Measurements from ENCODE around the gene MITD1. TPM values are rescaled to one million over a fixed set of nuclear protein-coding genes. Genes with fewer than 3 reads are reported as not detected.

Gene MITD1
- total and polyA plus RNA-seq, 2 of the 13 experiments (the other 11 are each of a cell fraction or from before 2014, with no cell fraction given): 17.8 to 43.7 TPM

DNA sequence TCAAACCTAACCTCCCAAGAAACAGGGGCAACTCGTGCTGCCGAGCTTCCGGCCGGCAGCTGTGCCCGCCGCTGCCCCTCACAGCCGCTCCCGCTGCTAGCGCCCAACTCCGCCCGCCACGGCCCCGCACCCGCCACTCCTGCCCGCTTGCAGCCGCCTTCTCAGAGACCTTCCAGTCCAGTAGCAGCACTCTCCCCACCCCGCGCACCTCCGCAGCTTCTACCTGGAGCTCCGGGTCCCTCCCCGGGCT, 40.1 kb downstream of the MITD1 start (continued):
- TF ChIP-seq CC2D1A (CRISPR knock-in tag; IDR thresholded peaks at IDR 0.05): no peak
- TF ChIP-seq ZNF749 (CRISPR knock-in tag; IDR thresholded peaks at IDR 0.05; ENCODE audit: borderline replicate concordance): 0 out of 2 replicates have a peak, but pooled peaks have one; percentile 80
- TF ChIP-seq MTERF4 (CRISPR knock-in tag; IDR thresholded peaks at IDR 0.05): peak; percentile 61
- no peak for TF ChIP-seq NFIC (IDR thresholded peaks at IDR 0.05; ENCODE audit: low read length)
- no peak for TF ChIP-seq GTF3A (CRISPR knock-in tag; conservative IDR thresholded peaks at IDR 0.05)
- TF ChIP-seq ETV6 (CRISPR knock-in tag; conservative IDR thresholded peaks at IDR 0.05): no peak; the same call in 1 of the 2 replicates
- TF ChIP-seq, protein P1, sequence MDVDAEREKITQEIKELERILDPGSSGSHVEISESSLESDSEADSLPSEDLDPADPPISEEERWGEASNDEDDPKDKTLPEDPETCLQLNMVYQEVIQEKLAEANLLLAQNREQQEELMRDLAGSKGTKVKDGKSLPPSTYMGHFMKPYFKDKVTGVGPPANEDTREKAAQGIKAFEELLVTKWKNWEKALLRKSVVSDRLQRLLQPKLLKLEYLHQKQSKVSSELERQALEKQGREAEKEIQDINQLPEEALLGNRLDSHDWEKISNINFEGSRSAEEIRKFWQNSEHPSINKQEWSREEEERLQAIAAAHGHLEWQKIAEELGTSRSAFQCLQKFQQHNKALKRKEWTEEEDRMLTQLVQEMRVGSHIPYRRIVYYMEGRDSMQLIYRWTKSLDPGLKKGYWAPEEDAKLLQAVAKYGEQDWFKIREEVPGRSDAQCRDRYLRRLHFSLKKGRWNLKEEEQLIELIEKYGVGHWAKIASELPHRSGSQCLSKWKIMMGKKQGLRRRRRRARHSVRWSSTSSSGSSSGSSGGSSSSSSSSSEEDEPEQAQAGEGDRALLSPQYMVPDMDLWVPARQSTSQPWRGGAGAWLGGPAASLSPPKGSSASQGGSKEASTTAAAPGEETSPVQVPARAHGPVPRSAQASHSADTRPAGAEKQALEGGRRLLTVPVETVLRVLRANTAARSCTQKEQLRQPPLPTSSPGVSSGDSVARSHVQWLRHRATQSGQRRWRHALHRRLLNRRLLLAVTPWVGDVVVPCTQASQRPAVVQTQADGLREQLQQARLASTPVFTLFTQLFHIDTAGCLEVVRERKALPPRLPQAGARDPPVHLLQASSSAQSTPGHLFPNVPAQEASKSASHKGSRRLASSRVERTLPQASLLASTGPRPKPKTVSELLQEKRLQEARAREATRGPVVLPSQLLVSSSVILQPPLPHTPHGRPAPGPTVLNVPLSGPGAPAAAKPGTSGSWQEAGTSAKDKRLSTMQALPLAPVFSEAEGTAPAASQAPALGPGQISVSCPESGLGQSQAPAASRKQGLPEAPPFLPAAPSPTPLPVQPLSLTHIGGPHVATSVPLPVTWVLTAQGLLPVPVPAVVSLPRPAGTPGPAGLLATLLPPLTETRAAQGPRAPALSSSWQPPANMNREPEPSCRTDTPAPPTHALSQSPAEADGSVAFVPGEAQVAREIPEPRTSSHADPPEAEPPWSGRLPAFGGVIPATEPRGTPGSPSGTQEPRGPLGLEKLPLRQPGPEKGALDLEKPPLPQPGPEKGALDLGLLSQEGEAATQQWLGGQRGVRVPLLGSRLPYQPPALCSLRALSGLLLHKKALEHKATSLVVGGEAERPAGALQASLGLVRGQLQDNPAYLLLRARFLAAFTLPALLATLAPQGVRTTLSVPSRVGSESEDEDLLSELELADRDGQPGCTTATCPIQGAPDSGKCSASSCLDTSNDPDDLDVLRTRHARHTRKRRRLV (CRISPR knock-in tag; IDR thresholded peaks at IDR 0.05): no peak
- peak; percentile 97 for TF ChIP-seq ZNF280B (CRISPR knock-in tag; IDR thresholded peaks at IDR 0.05; ENCODE audit: borderline replicate concordance)
- TF ChIP-seq HES4 (CRISPR knock-in tag; IDR thresholded peaks at IDR 0.05; ENCODE audit: borderline replicate concordance): no peak
- no peak for TF ChIP-seq POLR2AphosphoS2 (IDR thresholded peaks at IDR 0.05; ENCODE audit: low read depth, low read length)
- TF ChIP-seq HDAC1 (CRISPR knock-in tag; IDR thresholded peaks at IDR 0.05): no peak; the same call in 1 of the 2 replicates
- TF ChIP-seq U2AF1 (optimal IDR thresholded peaks at IDR 0.05; ENCODE audit: low read depth, low read length): no peak
- TF ChIP-seq ZNF343 (CRISPR knock-in tag; IDR thresholded peaks at IDR 0.05): no peak
- no peak for TF ChIP-seq ZNF282 (IDR thresholded peaks at IDR 0.05; ENCODE audit: partially characterized antibody)
- TF ChIP-seq ARNT2 (CRISPR knock-in tag; IDR thresholded peaks at IDR 0.05; ENCODE audit: low read depth): no peak
- TF ChIP-seq PRMT3 (CRISPR knock-in tag; IDR thresholded peaks at IDR 0.05; ENCODE audit: borderline replicate concordance, low read depth): no peak
- TF ChIP-seq ZNF317 (CRISPR knock-in tag; IDR thresholded peaks at IDR 0.05): no peak
- TF ChIP-seq ZNF20 (CRISPR knock-in tag; IDR thresholded peaks at IDR 0.05): no peak
- no peak for TF ChIP-seq MED1 (CRISPR knock-in tag; IDR thresholded peaks at IDR 0.05)
- peak; percentile 56 for TF ChIP-seq ZNF18 (CRISPR knock-in tag; IDR thresholded peaks at IDR 0.05; ENCODE audit: insufficient replicate concordance)
- no peak for TF ChIP-seq NPAS2 (CRISPR knock-in tag; IDR thresholded peaks at IDR 0.05; ENCODE audit: borderline replicate concordance)

Measured in HepG2 (cell line).